Left forelimb (tissue), 1 donor: ENCODE data around the gene RRP1B.
"Not testable (repeated sequence)": the region's sequence is repeated elsewhere in the genome, so short reads cannot be mapped to it uniquely, and the experiment has no call there.

Experiments
- DNase-seq: peaks from one replicate; pipeline ENCODE4 v3.0.0-alpha.2; 2018; ENCODE audit warnings: low spot score

Gene RRP1B, protein sequence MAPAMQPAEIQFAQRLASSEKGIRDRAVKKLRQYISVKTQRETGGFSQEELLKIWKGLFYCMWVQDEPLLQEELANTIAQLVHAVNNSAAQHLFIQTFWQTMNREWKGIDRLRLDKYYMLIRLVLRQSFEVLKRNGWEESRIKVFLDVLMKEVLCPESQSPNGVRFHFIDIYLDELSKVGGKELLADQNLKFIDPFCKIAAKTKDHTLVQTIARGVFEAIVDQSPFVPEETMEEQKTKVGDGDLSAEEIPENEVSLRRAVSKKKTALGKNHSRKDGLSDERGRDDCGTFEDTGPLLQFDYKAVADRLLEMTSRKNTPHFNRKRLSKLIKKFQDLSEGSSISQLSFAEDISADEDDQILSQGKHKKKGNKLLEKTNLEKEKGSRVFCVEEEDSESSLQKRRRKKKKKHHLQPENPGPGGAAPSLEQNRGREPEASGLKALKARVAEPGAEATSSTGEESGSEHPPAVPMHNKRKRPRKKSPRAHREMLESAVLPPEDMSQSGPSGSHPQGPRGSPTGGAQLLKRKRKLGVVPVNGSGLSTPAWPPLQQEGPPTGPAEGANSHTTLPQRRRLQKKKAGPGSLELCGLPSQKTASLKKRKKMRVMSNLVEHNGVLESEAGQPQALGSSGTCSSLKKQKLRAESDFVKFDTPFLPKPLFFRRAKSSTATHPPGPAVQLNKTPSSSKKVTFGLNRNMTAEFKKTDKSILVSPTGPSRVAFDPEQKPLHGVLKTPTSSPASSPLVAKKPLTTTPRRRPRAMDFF

DNA sequence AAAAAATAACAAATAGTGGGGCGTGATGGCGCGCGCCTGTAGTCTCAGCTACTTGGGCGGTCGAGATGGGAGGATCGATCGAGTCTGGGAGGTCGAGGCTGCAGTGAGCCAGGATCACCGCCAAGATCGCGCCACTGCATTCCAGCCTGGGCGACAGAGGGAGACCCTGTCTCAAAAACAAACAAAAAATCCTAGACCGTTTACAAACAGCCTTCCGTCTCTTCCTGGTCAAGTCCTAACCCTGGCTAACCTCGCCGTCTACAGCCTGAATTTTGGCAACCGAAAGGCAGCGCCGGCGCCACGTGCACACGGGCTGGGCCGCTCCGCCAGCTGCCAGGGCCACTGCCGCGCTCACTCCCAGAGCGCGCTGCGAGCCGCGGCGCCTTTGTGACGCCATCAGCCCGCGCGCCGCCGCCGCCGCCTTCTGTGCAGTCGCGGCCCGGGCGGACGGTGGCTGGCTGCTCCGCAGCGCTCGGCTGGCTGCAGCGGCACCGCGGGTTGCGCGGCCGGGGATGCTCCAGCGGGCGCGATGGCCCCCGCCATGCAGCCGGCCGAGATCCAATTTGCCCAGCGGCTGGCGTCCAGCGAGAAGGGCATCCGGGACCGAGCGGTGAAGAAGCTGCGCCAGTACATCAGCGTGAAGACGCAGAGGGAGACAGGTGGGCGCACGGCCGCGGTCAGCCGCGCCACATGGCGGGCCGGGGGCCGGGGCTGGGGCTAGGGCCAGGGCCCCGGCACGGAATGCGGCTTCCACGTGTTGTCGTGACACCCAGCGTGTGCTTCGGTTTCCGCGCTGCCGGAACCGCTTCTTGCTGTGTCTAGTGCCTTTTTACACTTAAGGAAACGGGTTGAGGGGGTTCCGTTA is at the start of gene RRP1B, which contains the start of gene HSF2BP:
Gene RRP1B, plus strand, starts transcription at position 425 of the 865 bp plus-strand sequence. Its CDS starts 105 bp downstream, at position 530.
Gene HSF2BP, minus strand, starts transcription at position 353 of the 865 bp plus-strand sequence. CDS start 1,392 bp downstream, outside the sequence.
- peak; percentile 91 for DNase-seq

GRCh38 chr21:43611598-43612369 is 47.6 kb upstream of the RRP1B start:
- DNase-seq: no peak

- DNase-seq: no peak
Measured at GRCh38 chr21:43613755-43614638, 45.4 kb upstream of the RRP1B start.

GRCh38 chr21:43614839-43615238 is 44.5 kb upstream of the RRP1B start:
- DNase-seq: no peak

DNA sequence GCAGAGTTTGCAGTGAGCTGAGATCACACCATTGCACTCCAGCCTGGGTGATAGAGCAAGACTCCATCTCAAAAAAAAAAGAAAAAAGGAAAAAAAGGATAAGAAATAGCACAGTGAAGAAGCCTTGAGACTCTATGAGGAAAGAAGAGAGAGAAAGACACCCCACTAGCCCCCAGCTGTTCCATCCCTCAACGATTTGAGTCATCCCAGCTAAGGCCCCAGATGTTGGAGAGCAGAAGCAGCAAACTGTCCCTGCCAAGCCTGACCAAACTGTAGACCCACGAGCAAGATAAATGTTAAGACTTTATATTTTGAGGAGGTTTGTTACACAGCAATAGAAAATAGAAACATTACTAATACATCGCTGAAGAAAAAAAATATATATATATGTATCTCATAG is 42.5 kb upstream of the RRP1B start:
- DNase-seq: not testable (repeated sequence)

DNA sequence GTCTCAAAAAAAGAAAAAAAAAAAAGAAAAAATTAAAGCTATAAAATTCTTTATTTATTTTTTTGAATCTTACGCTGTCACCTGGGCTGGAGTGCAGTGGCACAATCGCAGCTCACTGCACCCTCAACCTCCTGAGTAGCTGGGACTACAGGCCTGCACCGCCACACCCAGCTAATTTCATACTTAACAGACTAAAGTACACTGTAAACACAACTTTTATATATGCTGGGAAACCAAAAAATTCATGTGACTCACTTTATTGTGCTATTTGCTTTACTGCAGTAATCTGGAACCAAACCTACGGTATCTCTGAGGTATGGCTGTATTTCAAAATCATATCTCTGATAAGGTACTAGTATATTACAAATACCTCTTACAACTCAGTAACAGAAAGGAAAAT is 40.4 kb upstream of the RRP1B start:
- DNase-seq: no peak

GRCh38 chr21:43619344-43619743 is 40.0 kb upstream of the RRP1B start:
- DNase-seq: no peak

DNA sequence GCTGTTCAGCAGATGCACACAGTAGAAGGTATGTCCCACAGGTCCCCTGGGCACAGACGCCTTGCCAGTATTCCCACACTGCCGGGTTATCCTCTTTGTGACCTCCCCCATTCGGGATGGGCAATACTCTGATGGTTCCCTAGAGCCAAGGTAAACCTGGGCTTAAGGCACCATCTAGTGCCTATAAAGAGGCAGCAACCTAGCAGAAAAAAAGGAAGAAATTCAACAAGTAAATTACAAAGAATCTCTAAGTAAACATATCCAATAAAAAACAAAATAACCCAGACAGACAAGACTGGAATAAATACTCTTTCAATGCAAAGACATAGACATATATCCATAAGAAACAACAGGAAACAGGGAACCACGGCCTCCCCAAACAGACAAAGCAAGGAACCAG is 39.5 kb upstream of the RRP1B start:
- DNase-seq: no peak

- DNase-seq: no peak
Measured at GRCh38 chr21:43622796-43623195, 36.6 kb upstream of the RRP1B start.

- DNase-seq: no peak
Measured at GRCh38 chr21:43623588-43623987, 35.8 kb upstream of the RRP1B start.

- no peak for DNase-seq
Measured at GRCh38 chr21:43624339-43624738, 35.0 kb upstream of the RRP1B start.

- no peak for DNase-seq
Measured at GRCh38 chr21:43626390-43626789, 33.0 kb upstream of the RRP1B start.

DNA sequence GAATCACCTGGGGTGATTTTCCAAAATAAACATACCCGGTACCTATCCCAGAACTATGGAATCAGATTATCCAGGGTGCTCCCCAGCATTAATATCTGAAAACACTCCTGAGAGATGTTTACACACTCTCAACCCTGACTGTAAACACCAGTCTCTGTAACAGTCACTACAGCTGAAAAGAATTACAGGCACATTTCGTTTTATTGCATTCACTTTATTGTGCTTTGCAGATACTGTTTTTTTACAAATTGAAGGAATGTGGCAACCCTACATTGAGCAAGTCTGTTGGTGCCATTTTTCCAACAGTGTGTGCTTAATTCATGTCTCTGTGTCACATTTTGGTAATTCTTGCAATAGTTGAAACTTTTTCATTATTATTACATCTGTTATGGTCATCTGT is 31.8 kb upstream of the RRP1B start:
- no peak for DNase-seq

DNA sequence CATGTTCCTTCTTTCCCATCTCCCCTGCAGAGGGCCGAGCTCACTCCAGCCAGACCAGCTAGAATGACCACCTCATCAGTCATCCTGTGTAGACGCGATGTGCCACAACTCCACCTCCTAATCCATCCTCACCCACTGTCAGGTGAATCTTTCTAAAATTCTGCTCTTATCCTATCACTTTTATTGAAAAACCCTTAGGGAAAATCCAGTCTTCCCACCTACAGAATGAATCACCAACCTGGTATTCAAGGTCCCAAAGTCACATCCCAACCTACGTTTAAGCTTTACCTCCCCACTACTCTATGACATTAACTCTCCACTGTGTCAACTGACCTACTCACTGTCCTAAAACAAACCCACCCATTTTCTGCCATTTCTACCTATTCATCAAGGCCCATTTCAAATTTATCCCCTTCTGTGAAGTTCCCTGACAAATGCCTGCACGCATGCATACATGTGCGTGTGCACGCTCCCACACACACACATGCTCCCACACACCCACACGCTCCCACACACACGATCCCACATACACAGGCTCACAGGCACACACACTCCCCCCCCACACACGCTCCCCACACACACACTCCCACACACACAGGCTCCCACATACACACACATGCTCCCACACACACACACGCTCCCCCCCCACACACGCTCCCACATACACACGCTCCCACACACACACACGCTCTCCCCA is 27.8 kb upstream of the RRP1B start:
- DNase-seq: no peak

DNA sequence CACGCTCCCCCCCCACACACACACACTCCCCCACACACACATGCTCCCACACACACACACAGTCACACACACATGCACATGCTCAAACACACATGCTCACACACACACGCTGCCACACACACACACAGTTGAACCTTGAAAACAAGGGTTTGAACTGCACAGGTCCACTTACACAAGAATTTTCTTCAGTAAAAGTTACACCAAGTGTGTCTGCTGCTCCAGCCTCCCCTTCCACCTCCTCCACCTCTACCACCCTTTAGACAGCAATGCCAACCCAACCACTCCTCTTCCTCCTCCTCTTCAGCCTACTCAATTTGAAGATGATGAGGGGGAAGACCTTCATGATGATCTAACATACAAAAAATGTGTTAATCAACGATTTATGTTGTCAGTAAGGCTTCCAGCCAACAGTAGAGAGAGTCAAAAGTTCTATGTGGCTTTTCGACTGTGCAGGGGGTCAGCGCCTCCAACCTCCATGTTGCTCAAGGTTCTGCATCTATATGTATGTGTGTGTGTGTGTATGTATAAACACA is 26.9 kb upstream of the RRP1B start:
- DNase-seq: no peak

DNA sequence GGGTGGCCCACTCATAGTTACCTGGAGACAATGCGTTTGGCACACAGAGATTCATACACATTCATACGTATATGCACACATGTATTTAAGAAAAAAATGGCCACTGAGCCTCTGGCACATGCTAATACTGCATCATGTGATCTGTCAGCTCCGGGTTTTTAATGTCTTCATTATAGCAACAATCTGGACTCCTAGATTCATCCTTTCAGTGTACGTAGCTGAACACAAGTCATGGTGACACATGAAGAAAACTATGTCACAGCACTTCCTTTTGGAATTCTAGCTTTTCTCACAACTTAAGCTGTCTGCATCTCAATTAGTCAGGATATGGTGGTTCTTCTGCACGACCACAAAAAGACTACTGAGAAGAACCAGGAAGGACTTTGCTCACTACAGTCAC is 24.7 kb upstream of the RRP1B start:
- no peak for DNase-seq

DNA sequence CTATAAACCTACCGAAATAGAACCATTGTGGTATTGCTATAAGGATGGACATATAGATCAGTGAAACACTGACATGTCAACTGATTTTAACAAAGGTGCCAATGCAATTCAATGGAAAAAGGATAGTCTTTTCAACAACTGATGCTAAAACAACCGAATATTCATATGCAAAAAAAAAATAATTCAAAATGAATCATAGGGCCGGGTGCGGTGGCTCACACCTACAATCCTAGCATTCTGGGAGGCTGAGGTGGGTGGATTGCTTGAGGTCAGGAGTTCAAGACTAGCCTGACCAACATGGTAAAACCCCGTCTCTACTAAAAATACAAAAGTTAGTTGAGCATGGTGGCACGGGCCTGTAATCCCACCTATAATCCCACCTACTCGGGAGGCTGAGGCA is 23.9 kb upstream of the RRP1B start:
- DNase-seq: no peak

- no peak for DNase-seq
Measured at GRCh38 chr21:43637530-43638158, 21.7 kb upstream of the RRP1B start.
